ENCODE results near the gene FOXF1.

GRCh38 chr16:86485746-86486145 is 24.6 kb upstream of the FOXF1 start:
- TF ChIP-seq CTCF (IDR thresholded peaks at IDR 0.05) = no peak
- no peak for TF ChIP-seq POLR2AphosphoS5 (IDR thresholded peaks at IDR 0.05)
- TF ChIP-seq EP300 (IDR thresholded peaks at IDR 0.05) = no peak
- TF ChIP-seq POLR2A (IDR thresholded peaks at IDR 0.05) = no peak
